ENCODE data around the gene PLXNA4.

PLXNA4 gene

GRCh38 chr7:132203021-132203420, 373.2 kb downstream of the PLXNA4 start:
- DNase-seq (ENCODE audit: low read depth): no peak
- no peak for TF ChIP-seq CTCF (IDR thresholded peaks at IDR 0.05; ENCODE audit: low read depth, low read length, missing control alignments)
- no peak overlapping the region for H3K4me3 ChIP-seq (ENCODE audit: low read depth, low read length)
- in situ Hi-C loops (cut with HindIII; ENCODE audit: low sequenced_read_pairs): no loop called here

- in situ Hi-C loops (cut with HindIII; ENCODE audit: low sequenced_read_pairs): no loop called here
- H3K4me3 ChIP-seq (ENCODE audit: low read depth, low read length): no peak overlapping the region
- no peak for TF ChIP-seq CTCF (IDR thresholded peaks at IDR 0.05; ENCODE audit: low read depth, low read length, missing control alignments)
- no peak for DNase-seq (ENCODE audit: low read depth)
These were observed 373.7 kb downstream of the PLXNA4 start for GRCh38 chr7:132202541-132202940.

GRCh38 chr7:132200141-132200540, 376.1 kb downstream of the PLXNA4 start:
- in situ Hi-C loops (cut with HindIII; ENCODE audit: low sequenced_read_pairs): no loop called here
- no peak for DNase-seq (ENCODE audit: low read depth)
- H3K4me3 ChIP-seq (ENCODE audit: low read depth, low read length): no peak overlapping the region
- no peak for TF ChIP-seq CTCF (IDR thresholded peaks at IDR 0.05; ENCODE audit: low read depth, low read length, missing control alignments)

GRCh38 chr7:132199626-132200025, 376.6 kb downstream of the PLXNA4 start:
- DNase-seq (ENCODE audit: low read depth): no peak
- no peak for TF ChIP-seq CTCF (IDR thresholded peaks at IDR 0.05; ENCODE audit: low read depth, low read length, missing control alignments)
- in situ Hi-C loops (cut with HindIII; ENCODE audit: low sequenced_read_pairs): no loop called here
- H3K4me3 ChIP-seq (ENCODE audit: low read depth, low read length): no peak overlapping the region

GRCh38 chr7:132197772-132198171, 378.5 kb downstream of the PLXNA4 start:
- H3K4me3 ChIP-seq (ENCODE audit: low read depth, low read length): no peak overlapping the region
- DNase-seq (ENCODE audit: low read depth): no peak
- no peak for TF ChIP-seq CTCF (IDR thresholded peaks at IDR 0.05; ENCODE audit: low read depth, low read length, missing control alignments)
- in situ Hi-C loops (cut with HindIII; ENCODE audit: low sequenced_read_pairs): no loop called here

GRCh38 chr7:132193898-132194297, 382.4 kb downstream of the PLXNA4 start:
- in situ Hi-C loops (cut with HindIII; ENCODE audit: low sequenced_read_pairs): no loop called here

More at GRCh38 chr7:132193898-132194297, 382.4 kb downstream of the PLXNA4 start:
- no peak overlapping the region for H3K4me3 ChIP-seq (ENCODE audit: low read depth, low read length)
- TF ChIP-seq CTCF (IDR thresholded peaks at IDR 0.05; ENCODE audit: low read depth, low read length, missing control alignments): no peak
- no peak for DNase-seq (ENCODE audit: low read depth)
